Fibroblast of mammary gland (primary cell): Measurements from ENCODE around the gene DSC2.

Experiments used
- DNase-seq: peaks from one replicate; pipeline ENCODE4 v3.0.0-alpha.2; 2010; ENCODE audit warnings: low read depth
- H3K4me3 ChIP-seq: 2 replicates; pipeline ENCODE4 v1.5.1; 2011; ENCODE audit warnings: low read depth, mild to moderate bottlenecking, low read length, moderate library complexity; ENCODE audit not compliant: control insufficient read depth
- CTCF ChIP-seq: conservative IDR thresholded peaks from 2 replicates; pipeline ENCODE4 v1.5.1; 2011; ENCODE audit warnings: low read depth, low read length, inconsistent platforms; ENCODE audit not compliant: control insufficient read depth, insufficient read depth

DSC2 gene

GRCh38 chr18:31102025-31102684 lies at the start of gene DSC2:
Gene DSC2 (minus strand): TSS chr18:31102421. CDS start chr18:31101971, 450 bp downstream.
- TF ChIP-seq CTCF: no peak
- no peak within 1 kb of the TSS for H3K4me3 ChIP-seq
- no peak for DNase-seq

- TF ChIP-seq CTCF: no peak
- no peak for DNase-seq
- H3K4me3 ChIP-seq: no peak overlapping the region
These were observed 47.1 kb upstream of the DSC2 start for GRCh38 chr18:31149351-31149750.

DNA sequence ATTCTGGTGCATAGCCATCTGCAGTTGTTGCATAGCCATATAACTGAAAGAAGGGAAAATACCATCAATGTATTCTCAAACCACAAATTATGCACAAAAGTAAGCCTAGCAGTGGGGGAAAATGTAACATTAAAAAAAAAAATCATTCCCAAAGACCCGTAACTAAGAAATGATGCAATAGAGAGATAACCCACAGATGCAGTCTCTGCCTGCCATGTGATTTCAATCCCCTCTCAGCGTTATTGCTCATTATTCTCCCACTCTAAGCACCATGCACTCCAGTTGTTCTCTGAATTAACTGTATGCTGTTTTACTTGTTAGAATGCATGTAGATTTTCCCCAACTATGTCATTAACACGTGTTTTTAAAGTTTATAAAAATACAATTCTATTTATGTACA lies 46.4 kb upstream of the DSC2 start:
- no peak for DNase-seq
- TF ChIP-seq CTCF: no peak
- H3K4me3 ChIP-seq: no peak overlapping the region

DNA sequence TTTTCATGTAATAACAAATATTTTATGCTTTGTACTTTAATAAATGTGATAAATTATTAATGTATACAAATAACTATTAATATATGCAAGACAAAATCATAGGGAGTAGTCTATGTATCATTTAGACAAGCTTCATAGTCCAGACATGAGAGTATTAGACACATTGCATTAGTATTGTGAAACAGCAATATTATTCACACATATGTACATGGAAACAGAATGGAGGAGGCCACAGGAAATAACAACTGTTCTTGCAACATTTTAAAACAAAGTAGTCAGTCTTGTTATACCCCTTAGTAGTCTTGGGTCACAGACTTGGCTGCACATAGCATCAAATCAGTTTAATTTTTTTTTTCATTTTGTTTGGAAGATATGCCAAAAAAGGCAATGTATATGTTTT lies 44.6 kb upstream of the DSC2 start:
- no peak for TF ChIP-seq CTCF
- no peak for DNase-seq
- H3K4me3 ChIP-seq: no peak overlapping the region

DNA sequence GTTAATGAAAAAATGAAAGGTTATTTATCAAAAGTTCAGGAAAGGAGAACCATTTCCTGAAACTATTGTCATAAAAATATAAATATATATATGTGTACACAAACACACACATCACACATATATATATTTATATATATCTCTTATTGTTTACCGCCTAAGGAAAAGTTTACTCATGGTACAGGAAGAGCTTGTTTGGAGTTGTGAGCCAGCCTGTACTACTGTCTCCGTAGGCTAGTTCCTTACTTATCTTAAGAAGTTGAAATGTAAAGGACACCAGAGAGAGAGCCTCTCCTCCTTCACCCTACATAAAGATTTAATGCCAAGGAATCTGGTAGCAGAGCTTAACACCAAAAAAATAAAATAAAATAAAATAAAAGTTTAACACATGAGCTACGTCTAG lies 40.8 kb upstream of the DSC2 start:
- no peak for DNase-seq

GRCh38 chr18:31138709-31139108 lies 36.5 kb upstream of the DSC2 start:
- H3K4me3 ChIP-seq: no peak overlapping the region
- DNase-seq: no peak
- no peak for TF ChIP-seq CTCF

More for the DNA sequence above, 40.8 kb upstream of the DSC2 start:
- H3K4me3 ChIP-seq: no peak overlapping the region
- no peak for TF ChIP-seq CTCF

GRCh38 chr18:31134988-31135529 lies 32.8 kb upstream of the DSC2 start:
- no peak for TF ChIP-seq CTCF
- no peak overlapping the region for H3K4me3 ChIP-seq
- no peak for DNase-seq
